A673 (cell line): ENCODE results near the gene ANKRD49. TPM values are rescaled to one million over a fixed set of nuclear protein-coding genes. Genes with fewer than 3 reads are reported as not detected.

Experiments used
- BruUV-seq: library from RNA; stranded (reverse); fragments of 400-500 nt; replicated peaks from 2 replicates; lab custom pipeline; 2021; lab: Mats Ljungman, UMichigan
- CTCF ChIA-PET: fragments of 300-600 bp; sonication (Branson Sonifier 250); formaldehyde crosslinking; loops from one replicate; lab custom pipeline; 2022; ENCODE audit warnings: antibody characterized with exemption; lab: Charles Lee
- POLR2A ChIA-PET: fragments of 300-600 bp; sonication (Branson Sonifier 250); formaldehyde crosslinking; loops from one replicate; lab custom pipeline; 2022; ENCODE audit warnings: antibody characterized with exemption; ENCODE audit not compliant: low non-redundant PET; lab: Charles Lee
- DNase-seq: peaks from one replicate; pipeline ENCODE4 v3.0.0-alpha.2; 2015; ENCODE audit warnings: low spot score
- H3K27ac ChIP-seq: fragments of 200-600 bp; sonication (generic); 2 replicates; pipeline ENCODE4 v1.5.1; 2016; ENCODE audit warnings: mixed run types, low read depth, mild to moderate bottlenecking, mixed read lengths, antibody characterized with exemption, low read length; ENCODE audit not compliant: poor library complexity, severe bottlenecking
- H3K27me3 ChIP-seq: fragments of 200-600 bp; sonication (generic); replicated peaks from 2 replicates; pipeline ENCODE4 v1.6.1; 2017; ENCODE audit warnings: mixed run types, low read depth, mild to moderate bottlenecking, mixed read lengths, antibody characterized with exemption, low read length; ENCODE audit not compliant: insufficient read depth, poor library complexity
- H3K36me3 ChIP-seq: fragments of 200-600 bp; sonication (generic); 2 replicates; pipeline ENCODE4 v1.6.1; 2016; ENCODE audit warnings: mixed run types, mild to moderate bottlenecking, mixed read lengths, antibody characterized with exemption, low read length; ENCODE audit not compliant: insufficient read depth, poor library complexity, severe bottlenecking
- H3K4me1 ChIP-seq: fragments of 200-600 bp; sonication (generic); 2 replicates; pipeline ENCODE4 v1.6.1; 2017; ENCODE audit warnings: mixed run types, mild to moderate bottlenecking, mixed read lengths, antibody characterized with exemption, low read length; ENCODE audit not compliant: insufficient read depth, poor library complexity, severe bottlenecking
- H3K4me3 ChIP-seq: fragments of 200-600 bp; sonication (generic); 2 replicates; pipeline ENCODE4 v1.5.1; 2016; ENCODE audit warnings: low read depth, mixed run types, mild to moderate bottlenecking, mixed read lengths, low read length; ENCODE audit not compliant: poor library complexity, severe bottlenecking
- H3K9me3 ChIP-seq: fragments of 200-600 bp; sonication (generic); 2 replicates; pipeline ENCODE4 v1.6.1; 2016; ENCODE audit warnings: mixed run types, low read depth, mild to moderate bottlenecking, mixed read lengths, antibody characterized with exemption, low read length; ENCODE audit not compliant: poor library complexity, severe bottlenecking
- CTCF ChIP-seq: fragments of 300-800, 200-600 bp; sonication (generic); conservative IDR thresholded peaks from 2 replicates; pipeline ENCODE4 v1.5.1; 2017; ENCODE audit warnings: low read depth, mild to moderate bottlenecking, antibody characterized with exemption, low read length, moderate library complexity, mixed read lengths
- EZH2 ChIP-seq: fragments of 200-600 bp; sonication (generic); IDR thresholded peaks from 2 replicates; pipeline ENCODE4 v1.6.1; 2017; ENCODE audit warnings: borderline replicate concordance, low read depth, mild to moderate bottlenecking, mixed read lengths, antibody characterized with exemption, low read length; ENCODE audit not compliant: poor library complexity, severe bottlenecking
- intact Hi-C: fragments of 100-400 bp; cut with micrococcal nuclease; formaldehyde crosslinking; loops from one replicate; pipeline ENCODE4 v1.10.0; 2022; ENCODE audit not compliant: unreplicated experiment
- total RNA-seq: library from RNA; stranded (reverse); gene quantifications from 2 replicates; pipeline ENCODE4 v1.2.3, GENCODE V29; 2021

ANKRD49 gene
- total RNA-seq, 1 experiment from 2014 or later: 15.5 TPM

DNA sequence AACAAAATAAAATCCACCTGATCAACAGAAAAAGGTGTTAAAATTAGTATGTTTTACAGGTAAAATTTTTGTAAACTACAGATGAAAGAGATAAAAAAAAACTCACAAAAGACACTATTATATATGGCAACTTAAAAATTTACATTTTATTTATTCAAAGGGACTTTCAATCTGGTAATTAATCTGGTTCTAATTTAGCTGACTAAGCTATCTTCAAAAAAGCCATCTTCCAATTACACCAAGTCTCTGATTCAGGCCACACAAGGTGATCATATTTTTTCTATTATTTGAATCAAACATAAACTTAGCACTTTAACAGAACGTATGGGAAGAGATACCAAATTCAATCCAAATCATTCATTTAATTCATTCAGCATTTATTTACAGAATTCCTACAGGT, 7.7 kb upstream of the ANKRD49 start:
- Histone ChIP-seq H3K4me1 (no peaks in the 10 kb centered on the region), H3K4me3 (no peak overlapping the region), H3K9me3 (no peaks in the 10 kb centered on the region), H3K27ac (no peak overlapping the region), H3K27me3 (no peaks in the 10 kb centered on the region), H3K36me3 (peaks cover 67% of the 10 kb centered on the region)
- DNase-seq: no peak
- no peak for TF ChIP-seq EZH2
- TF ChIP-seq CTCF: no peak
- intact Hi-C loops: no loop called here
- no TSS peak for BruUV-seq
- ChIA-PET POLR2A (no interaction called here), CTCF (no interaction called here)

- ChIA-PET POLR2A (no interaction called here), CTCF (no interaction called here)
- intact Hi-C loops: loop anchor here (5.0 kb wide), 1 partner anchor 367 kb away; the partner anchor contains the start of gene PANX1
- peaks cover 14% of the 10 kb centered on the region for H3K4me1 ChIP-seq
- no peak for DNase-seq
- H3K27ac ChIP-seq: peak overlapping the region; percentile 92
- H3K36me3 ChIP-seq: peaks cover 26% of the 10 kb centered on the region
- peak overlapping the region; percentile 69 for H3K4me3 ChIP-seq
- H3K27me3 ChIP-seq: no peaks in the 10 kb centered on the region
- TF ChIP-seq CTCF (no peak), EZH2 (no peak)
- H3K9me3 ChIP-seq: no peaks in the 10 kb centered on the region
- no TSS peak for BruUV-seq
These were observed 419 bp downstream of the ANKRD49 start for GRCh38 chr11:94494126-94494680.

GRCh38 chr11:94500181-94500580, 6.4 kb downstream of the ANKRD49 start:
- Histone ChIP-seq H3K27me3 (no peaks in the 10 kb centered on the region), H3K27ac (no peak overlapping the region), H3K4me3 (no peak overlapping the region), H3K36me3 (peaks cover 26% of the 10 kb centered on the region), H3K4me1 (peaks cover 1% of the 10 kb centered on the region), H3K9me3 (no peaks in the 10 kb centered on the region)
- ChIA-PET CTCF (interaction anchor here (0.7 kb wide), 1 partner anchor 605 kb away, joined by 4 read pairs; no protein-coding TSS in a partner anchor), POLR2A (no interaction called here)
- intact Hi-C loops: loop anchor here (5.0 to 10.0 kb wide), 3 partner anchors 173 to 1265 kb away; no protein-coding TSS in a partner anchor
- TF ChIP-seq CTCF: no peak
- TF ChIP-seq EZH2: no peak
- DNase-seq: no peak
- BruUV-seq: no TSS peak
